DMS153 treated with DMSO at 0.1 percent for 48 hours (cell line): ENCODE data around the gene ZNF101.
"Not testable (repeated sequence)": the region's sequence is repeated elsewhere in the genome, so short reads cannot be mapped to it uniquely, and the experiment has no call there.

Experiments used
- DNase-seq: peaks from one replicate; lab custom pipeline; 2025; ENCODE audit not compliant: unreplicated experiment; lab: John Stamatoyannopoulos, UW

Gene ZNF101

DNA sequence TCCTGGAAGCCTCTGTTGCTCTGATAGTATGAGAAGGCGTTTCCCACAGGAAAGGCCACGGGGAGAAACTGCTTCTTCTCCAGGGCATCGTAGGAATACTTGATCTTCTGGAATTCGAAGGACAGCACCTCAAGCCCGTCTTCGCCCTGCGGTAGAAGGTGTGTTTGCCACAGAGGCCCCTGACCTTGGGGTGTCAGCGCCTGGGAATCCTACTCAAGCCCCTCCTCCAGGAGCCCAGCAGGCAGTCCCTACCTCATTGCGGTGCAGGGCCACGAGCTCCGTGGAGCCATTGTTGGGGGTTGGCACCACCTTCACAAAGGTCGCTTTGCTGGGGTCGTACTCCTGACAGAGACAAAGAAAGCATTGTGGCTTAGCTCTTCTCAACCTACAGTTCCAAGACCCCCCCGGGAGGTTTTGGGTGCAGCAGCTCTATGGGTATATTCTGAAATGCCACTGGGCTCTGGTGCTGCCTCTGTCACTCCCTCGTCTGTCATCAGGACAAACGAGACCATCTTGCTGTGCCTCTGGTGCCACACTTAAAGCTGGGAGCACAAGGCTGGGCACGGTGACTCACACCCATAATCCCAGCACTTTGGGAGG, 8.9 kb upstream of the ZNF101 start:
- no peak for DNase-seq

DNA sequence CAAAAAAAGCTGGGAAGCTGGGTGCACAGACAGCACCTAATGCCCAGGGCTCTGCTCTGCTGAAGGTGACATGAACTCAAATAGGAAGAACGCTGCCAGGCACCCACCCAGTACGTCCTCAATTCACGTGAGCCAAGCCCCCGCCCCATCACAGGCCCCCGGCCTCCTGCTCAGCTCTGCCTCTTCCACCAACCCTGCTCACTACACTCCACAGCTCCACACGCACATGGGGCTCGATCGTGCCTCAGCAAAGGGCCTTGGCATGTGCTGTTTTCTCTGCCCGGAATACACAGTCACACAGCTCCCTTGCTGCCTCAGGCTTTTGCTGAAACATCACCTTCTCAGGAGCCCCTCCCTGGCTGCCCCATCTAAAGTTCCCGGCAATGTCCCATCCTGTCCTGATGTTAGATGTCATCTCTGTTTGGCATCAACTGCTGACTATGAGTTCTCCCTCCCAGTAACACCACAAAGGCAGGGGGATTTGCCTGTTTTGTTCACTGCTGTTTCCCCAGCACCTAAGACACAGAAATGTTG, 7.4 kb upstream of the ZNF101 start:
- DNase-seq, result no peak

DNA sequence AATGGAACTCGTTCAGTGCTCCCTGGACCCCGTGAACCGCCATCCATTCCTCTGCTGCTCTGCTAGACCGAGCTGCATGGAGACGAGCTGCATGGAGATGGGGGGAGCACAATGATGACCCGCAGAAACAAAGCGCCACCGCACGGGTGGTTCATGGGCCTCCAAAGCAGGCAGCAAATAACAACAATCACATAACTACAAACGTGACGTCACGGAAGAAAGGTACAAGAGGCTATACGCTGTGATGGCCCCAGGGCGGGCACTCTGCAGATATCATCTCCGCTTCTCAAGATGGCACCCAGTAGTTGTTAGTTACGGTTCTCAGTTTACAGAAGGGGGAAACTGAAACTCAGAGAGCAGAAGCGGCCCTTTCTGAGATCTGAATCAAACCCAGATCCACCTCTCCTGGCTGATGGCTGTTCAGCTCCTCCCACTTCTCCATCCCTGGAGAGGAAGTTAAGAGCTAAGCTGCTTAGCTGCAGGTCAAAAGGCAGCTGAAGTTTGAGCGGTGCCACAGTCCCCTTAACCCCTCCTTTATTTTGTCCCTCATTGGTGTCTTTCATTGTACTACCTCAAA, 6.9 kb upstream of the ZNF101 start:
- no peak for DNase-seq

DNA sequence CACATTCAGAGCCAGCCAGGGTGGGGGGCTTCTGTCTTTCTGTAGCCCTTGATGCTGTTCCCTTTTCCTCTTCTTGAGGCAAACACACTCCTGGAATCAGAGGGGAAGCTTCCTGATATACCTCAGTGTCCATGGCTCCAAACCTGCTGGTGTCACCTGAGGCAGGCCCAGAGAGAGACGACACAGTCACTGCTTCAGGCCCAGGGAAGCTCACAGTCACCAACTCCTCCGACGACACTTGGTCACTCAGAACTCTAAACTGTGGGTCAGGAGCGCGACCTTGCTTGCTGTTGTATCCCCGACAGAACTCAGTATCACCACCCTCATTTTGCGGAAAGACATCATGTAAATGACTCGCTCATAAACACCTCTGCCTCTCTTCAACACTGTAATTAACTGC, 6.3 kb upstream of the ZNF101 start:
- no peak for DNase-seq

DNA sequence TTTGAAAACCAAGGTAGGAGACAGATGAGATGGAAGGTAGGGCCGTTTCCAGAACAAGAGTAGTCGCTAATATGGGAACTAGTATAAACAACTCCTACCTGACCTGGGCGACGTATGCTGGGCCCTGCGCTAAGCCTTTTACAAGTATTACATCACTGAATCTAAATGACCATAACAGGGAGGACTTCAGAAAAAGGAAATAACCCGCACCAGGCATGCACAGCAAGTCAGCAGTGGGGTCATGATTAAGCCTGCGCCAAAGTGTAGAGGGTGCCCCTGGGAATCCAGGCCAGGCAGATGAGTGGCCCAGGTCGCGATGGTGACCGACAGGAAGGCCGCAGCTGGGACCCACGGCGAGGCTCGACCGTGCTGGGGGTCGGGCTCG, 5.8 kb upstream of the ZNF101 start:
- no peak for DNase-seq

DNA sequence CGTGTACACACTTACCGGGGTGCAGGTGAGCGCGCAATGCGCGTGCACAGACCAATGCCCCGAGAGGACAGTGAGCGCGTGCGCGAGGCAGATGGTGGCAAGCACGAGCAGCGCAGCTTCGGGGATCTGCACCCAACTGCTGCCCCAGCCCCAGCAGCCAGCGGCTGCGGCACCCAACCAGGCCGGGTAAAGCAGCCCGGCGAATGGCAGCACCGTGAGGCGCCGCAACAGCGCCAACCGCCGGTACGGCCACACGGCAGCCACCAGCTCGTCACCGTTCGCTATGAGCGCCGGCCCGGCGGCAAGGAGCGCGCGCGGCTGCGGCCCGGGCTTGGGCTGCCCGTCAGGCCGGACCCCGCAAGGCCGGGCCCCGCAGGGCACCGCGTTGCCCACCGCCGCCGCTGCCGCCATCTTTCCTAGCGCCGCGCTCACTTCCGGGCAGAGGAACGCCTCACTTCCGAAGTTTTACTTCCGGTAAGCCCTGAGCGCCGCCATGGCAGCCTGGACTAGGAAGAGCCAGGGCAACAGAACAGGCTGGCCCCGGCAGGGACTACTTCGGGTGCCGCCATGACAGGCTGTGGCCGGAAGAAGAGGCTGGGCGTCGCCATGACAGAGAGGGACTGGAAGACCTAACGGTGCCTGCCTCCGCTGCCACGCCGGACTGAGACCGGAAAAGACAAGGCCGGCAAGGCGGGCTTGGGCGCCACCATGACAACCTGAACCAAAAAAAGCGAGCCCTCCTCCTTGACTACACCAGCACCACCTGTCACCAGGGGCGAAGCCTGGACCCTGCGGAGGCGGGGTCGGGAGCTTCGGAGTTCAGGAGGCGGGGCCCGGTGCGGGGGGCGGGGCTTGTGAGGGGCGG, 5.2 kb upstream of the ZNF101 start, which contains the start of gene ATP13A1:
Gene ATP13A1 (minus strand): TSS at position 421 of the 865 bp plus-strand sequence. CDS start 10 bp downstream, at position 411.
- peak; percentile 89 for DNase-seq

DNA sequence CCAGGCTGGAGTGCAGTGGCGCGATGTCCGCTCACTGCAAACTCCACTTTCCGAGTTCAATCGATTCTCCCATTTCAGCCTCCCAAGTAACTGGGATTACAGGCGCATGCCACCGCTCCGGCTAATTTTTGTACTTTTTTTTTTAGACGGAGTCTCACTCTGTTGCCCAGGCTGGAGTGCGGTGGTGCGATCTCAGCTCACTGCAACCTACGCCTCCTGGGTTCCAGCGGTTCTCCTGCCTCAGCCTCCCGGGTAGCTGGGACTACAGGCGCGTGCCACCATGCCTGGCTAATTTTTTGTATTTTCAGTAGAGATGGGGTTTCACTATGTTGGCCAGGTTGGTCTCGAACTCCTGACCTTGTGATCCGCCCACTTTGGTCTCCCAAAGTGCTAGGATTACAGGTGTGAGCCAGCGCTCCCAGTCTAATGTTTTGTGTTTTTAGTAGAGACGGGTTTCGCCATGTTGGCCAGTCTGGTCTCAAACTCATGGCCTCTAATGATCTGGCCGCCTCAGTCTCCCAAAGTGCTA, 3.2 kb upstream of the ZNF101 start:
- DNase-seq, result not testable (repeated sequence)

DNA sequence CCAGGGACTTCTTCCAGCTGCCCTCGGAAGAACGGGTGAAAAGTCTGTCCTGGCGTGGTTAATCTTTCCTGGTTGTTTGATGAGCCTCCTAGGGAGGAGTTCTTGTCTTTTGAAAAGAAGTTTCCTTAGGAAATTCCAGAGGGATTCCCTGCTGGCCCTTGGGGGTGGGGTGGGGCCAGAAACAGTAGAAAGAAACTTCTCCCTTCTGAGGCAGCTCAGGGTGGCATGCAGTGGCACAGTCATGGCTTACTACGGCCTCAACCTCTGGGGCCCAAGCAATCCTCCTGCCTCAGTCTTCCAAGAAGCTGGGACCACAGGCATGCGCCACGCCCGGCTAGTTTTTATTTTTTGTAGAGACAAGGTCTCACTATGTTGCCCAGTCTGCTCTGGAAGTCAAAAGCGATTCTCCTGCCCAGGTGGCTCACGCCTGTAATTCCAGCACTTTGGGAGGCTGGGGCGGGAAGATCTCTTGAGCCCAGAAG, 1.5 kb downstream of the ZNF101 start:
- no peak for DNase-seq

DNA sequence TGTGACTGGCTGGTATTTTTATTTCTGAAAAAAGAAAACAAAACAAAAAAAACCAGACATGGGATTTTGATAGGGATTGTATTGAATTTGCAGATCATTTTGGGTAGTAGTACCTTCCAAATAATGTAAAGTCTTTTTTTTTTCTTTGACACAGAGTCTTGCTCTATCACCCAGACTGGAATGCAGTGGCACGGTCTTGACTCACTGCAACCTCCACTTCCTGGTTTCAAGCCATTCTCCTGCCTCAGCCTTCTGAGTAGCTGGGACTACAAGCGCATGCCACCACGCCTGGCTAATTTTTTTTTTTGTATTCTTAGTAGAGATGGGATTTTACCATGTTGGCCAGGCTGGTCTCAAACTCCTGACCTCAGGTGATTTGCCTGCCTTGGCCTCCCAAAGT, 4.2 kb downstream of the ZNF101 start:
- no peak for DNase-seq

DNA sequence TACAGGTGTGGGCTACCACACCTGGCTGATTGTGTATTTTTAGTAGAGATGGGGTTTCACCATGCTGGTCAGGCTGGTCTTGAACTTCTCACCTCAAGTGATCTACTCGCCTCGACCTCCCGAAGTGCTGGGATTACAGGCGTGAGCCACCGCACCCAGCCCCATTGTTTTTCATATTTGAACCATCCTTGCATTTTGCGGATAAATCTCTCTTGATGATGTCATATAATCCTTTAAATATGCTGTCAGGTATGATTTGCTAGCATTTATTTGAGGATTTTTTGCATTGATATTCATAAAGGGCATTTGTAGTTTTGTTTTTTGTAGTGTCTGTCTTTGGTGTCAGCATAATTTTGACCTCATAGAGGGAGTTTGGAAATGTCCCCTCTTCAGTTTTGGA, 5.7 kb downstream of the ZNF101 start:
- DNase-seq, result no peak

DNA sequence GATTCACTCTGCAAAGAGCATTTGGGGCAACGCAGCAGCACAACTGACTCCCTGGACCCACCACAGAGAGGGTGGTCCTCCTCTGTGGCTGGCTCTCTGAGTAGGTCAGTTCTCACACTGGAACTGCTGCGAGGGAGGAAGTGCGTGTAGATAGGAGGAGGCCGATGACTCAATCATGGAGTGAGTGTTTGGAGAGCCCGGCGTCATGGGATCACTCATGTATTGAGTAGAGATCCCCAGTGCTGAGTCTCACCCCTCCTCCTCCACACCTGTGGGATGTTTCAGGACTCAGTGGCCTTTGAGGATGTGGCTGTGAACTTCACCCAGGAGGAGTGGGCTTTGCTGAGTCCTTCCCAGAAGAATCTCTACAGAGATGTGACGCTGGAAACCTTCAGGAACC, 8.9 kb downstream of the ZNF101 start:
- no peak for DNase-seq

DNA sequence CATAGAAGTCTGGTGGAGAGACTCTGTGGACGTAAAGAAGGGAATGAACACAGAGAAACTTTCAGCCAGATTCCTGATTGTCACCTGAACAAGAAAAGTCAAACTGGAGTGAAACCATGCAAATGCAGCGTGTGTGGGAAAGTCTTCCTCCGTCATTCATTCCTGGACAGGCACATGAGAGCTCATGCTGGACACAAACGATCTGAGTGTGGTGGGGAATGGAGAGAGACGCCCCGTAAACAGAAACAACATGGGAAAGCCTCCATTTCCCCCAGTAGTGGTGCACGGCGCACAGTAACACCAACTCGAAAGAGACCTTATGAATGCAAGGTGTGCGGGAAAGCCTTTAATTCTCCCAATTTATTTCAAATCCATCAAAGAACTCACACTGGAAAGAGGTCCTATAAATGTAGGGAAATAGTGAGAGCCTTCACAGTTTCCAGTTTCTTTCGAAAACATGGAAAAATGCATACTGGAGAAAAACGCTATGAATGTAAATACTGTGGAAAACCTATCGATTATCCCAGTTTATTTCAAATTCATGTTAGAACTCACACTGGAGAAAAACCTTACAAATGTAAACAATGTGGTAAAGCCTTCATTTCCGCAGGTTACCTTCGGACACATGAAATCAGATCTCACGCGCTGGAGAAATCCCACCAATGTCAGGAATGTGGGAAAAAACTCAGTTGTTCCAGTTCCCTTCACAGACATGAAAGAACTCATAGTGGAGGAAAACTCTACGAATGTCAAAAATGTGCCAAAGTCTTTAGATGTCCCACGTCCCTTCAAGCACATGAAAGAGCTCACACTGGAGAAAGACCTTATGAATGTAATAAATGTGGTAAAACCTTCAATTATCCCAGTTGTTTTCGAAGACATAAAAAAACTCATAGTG, 10.8 kb downstream of the ZNF101 start:
- DNase-seq, result no peak

DNA sequence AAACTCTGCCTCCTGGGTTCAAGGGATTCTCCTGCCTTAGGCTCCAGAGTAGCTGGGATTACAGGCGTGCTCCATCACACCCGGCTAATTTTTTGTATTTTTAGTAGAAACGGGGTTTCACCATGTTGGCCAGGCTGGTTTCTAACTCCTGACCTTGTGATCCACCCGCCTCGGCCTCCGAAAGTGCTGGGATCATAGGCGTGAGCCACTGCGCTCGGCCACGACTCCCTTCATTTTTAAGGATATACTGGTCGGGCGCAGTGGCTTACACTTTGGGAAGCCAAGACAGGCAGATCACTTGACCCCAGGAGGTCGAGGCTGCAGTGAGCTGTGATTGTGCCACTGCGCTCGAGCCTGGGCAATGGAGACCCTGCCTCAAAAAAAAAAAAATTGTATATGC, 17.5 kb downstream of the ZNF101 start:
- not testable (repeated sequence) for DNase-seq

DNA sequence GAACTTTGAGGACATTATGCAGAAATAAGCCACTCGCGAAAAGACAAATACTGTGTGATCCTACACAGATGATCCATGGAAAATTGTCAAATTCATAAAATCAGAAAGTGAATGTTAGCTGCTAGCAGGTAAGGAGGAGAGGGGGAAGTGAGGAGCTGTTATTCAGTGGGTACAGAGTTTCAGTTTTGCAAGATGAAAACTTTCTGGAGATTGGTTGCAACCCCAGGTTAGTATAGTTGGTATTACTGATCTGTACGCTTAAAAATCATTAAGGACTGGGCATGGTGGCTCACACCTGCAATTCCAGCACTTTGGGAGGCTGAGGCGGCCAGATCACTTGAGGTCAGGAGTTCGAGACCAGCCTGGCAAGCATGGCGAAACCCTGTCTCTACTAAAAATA, 17.9 kb downstream of the ZNF101 start:
- no peak for DNase-seq

DNA sequence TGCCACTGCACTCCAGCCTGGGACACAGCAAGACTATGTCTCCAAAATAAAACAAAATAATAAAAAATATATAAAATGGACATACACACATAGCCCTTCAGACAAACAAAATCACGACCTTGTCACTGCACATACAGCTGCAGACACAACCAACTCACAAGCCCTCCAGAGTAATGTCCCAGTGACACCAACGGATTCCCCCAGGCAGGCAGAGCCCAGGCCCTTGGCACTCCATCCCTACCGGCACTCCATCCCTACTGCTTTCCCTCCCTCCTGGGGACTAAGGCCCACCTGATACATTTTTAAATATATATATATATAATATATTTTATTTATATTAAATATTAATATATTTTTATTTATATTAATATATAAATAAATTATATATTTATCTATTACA, 18.5 kb downstream of the ZNF101 start:
- no peak for DNase-seq

DNA sequence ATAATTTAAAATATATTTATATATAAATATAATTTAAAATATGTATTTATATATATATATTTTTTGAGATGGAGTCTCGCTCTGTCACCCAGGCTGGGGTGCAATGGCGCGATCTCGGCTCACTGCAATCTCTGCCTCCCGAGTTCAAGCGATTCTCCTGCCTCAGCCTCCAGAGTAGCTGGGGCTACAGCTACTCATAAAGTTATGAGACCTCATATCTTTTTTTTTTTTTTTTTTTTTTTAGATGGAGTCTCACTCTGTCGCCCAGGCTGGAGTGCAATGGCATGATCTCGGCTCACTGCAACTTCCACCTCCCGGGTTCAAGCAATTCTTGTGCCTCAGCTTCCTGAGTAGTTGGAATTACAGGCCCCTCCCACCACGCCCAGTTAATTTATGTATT, 20.4 kb downstream of the ZNF101 start:
- DNase-seq, result not testable (repeated sequence)

DNA sequence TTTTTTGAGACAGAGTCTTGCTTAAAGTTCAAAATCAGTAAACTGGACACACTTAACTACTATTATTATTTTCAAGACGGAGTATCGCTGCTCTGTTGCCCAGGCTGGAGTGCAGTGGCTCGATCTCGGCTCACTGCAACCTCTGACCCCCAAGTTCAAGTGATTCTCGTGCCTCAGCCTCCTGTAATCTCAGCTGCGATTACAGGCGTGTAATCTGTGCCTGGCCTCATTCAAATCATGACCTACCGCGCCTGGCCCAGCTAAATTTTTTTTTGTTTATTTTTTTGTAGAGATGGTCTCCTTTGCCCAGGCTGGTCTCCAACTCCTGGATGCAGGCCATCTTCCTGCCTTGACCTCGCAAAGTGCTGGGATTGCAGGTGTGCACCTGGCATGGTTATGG, 23.0 kb downstream of the ZNF101 start:
- DNase-seq, result no peak

DNA sequence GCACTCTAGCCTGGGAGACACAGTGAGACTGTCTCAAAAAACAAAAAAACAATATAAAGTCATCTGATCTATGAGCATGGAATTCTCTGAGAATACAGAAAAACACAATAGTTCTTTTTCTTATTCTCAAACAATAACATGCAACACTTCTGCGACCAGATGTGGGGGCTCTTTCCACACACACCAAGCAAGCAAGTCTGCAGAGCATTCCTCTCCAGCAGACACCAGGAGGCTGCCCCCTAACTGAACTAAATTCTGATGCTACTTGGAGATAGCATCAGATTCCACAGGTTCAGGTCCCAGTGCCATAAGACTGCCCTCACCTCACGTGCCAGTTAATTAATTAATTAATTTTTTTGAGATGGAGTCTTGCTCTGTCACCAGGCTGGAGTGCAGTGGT, 27.7 kb downstream of the ZNF101 start:
- no peak for DNase-seq

DNA sequence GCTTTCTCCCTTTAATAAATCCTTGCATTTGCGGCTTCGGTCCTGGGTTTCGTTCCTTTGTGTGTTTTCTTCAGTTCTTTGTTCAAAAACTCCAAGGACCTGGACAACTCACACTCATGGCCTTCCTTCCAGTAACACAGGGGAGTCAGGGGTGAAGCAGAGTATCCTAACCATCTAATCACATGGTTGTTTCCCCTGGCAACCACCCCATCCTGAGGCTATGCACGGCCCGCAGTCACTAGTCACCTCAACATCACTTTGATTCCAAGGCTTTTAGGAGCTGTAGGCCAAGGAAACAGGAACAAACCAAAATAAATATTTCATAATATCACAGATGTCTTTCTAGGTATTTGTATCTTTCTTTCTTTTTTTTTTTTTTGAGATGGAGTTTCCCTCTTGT, 28.9 kb downstream of the ZNF101 start:
- no peak for DNase-seq

DNA sequence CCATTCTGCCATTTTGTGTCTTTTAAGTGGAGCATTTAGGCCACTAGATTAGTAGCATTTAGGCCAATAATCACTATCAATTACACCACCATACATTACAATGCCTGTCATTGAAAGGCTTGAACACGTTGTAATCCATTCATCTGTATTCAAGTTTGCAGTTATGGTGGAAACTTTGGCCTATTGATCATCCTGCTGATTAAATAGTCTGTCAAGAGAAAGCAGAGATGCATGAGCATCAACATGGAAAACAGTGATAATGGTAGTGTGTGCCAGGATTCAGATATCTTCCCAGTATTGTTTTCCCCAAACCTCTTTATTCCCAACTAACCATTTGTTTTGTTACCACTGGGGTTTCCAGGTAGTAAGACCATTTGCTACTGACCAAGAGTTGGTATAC, 31.9 kb downstream of the ZNF101 start:
- not testable (repeated sequence) for DNase-seq

DNA sequence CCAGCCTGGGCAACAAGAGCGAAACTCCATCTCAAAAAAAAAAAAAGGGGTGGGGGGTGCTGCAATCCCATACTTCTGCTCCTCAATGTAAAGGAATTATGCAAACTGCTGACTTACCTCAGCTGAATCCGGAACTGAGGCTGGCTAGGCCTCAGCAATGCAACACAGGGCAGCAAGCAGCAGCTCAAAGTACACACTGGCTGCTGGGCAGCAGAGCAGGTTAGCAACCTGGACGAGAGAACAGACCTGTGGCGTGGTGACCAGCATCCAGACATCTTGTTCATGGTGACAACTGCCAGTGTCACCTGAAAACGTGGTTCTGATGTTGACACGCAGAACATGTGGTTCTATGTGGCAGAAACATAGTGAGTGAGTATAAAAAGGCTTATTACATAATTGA, 36.2 kb downstream of the ZNF101 start:
- no peak for DNase-seq
